Activated T-helper 1 cell treated with Interleukin-2 at 50 U/mL for 16 hours (primary cell): Measurements from ENCODE around the gene MFSD12.
A peak's percentile ranks its signal among the peaks of the same experiment; 100 is the strongest.

Experiments used
- DNase-seq: peaks from one replicate; pipeline ENCODE4 v3.0.0-alpha.2; 2020; ENCODE audit warnings: low read depth

Gene MFSD12

DNA sequence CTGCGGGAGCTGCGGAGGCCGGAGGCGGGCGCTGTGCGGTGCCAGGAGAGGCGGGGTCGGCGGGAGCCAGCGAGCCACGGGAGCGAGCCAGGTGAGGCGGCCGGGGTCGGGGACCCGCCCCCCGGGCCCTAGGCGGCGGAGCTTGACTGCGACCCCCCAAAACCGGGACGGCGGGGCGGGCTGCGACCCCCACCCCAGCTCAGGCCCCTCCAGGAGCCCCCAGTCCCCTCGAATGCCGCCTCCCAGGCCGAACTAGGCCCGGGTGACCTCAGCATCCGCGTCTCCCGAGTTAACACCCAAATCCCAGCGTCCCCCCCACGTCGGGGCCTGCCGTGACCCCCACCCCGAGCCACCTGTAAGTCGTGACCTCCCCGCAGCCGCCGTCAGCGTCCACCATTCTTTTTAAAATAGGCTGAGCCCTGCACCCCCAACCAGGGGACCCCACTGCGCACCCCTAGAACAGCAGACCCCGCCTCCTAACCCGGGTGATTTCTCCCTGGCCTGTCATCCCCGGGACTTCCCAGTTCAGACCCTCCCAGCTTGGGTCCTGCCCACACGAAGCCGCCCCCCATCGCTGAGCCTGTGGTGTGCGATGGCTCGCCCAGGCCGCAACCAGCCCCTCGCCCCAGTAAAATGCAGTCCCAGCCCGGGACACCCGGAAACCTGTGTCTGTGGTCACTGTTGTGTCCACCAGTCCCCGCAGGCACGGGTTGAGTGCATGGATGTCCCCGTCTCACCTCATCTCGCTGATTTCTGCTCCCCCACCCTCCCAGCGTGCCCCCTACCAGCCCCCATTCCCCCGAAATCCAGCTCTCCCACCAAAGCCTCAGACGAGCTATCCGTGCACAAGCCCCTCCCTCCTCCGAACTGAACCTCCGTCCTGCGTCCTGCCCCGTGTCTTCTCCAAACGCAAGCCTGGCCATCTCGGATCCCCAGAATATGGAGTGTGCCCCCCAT, 50.7 kb downstream of the MFSD12 start:
- no peak for DNase-seq

DNA sequence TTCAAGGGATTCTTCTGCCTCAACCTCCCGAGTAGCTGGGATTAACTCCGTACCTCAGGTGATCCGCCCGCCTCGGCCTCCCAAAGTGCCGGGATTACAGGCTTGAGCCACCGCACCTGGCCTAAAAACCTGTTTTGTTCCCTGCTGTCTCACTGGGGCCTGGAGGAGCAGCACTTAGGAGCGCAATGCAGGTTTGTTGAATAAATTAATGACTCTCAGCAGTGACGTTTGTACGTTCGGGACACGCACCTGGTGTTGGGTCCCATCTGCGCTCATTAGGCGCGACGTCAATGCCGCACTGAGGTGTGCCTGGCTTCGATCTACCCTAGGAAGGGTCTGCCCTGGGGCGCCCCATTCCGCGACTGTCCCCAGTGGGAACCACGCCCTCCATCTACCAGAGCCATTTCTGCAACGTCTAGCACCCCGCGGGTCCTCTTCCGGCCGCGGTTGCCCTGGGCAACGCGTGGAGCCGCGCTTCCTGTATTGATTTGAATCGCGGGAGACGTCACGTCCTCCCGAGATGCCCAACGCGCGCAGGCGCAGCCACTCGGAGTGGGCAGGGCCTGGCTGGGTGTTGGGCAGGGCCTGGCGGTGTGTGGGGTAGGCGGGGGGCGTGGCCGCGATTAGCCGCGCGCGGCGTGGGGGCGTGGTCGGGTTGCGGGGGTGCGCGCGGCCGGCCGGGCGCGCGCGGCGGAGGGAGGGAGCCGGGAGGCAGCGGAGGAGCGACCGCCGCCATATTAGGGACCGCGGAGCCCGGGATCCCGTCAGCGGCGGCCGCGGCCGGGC, 51.6 kb downstream of the MFSD12 start, which contains the start of gene FZR1:
Gene FZR1, plus strand, starts transcription at position 714 of the 786 bp plus-strand sequence. CDS start 16,679 bp downstream, outside the sequence.
- peak; percentile 100 for DNase-seq

DNA sequence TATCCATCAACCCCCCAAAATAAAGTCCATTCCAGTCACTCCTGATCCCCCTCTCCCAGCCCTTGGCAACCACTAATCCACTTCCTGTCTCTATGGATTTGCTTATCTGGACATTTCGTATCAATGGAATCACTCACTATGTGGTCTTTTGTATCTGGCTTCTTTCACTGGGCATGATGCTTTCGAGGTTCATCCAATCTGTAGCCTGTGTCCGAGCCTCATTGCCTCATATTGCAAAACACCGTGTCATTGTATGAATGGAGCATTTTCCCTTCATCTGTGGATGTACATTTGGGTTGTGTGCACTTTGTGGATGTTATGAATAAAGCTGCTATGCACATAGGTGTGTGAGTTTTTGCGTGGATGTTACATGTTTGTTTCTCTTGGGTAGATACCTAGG, 52.7 kb downstream of the MFSD12 start:
- no peak for DNase-seq

DNA sequence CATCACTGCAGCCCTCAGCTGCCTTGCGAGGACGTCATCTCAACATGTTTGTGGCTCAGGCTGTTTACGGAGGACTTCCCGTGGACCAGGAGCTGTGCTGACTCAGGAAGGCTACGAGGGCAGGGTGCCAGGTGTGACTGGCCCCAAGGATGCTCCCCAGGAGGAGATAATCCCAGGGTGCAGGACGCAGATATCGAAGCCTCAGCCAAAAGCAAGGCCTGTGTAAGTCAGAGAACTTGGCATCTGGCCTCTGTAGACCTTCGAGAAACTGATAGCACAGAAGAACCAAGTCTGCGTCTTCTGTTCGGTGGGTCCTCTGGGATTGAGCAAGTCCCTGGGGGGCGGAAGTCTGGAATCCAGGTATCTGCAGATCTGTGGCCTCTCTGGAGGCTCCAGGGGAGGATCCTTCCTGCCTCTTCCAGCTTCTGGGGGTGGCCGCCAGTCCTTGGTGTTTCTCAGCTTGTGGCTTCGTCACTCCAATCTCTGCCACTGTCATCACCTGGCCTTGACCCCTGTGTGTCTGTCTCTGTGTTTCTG, 54.3 kb downstream of the MFSD12 start:
- no peak for DNase-seq

GRCh38 chr19:3501780-3502179, 55.6 kb downstream of the MFSD12 start:
- DNase-seq = no peak

DNA sequence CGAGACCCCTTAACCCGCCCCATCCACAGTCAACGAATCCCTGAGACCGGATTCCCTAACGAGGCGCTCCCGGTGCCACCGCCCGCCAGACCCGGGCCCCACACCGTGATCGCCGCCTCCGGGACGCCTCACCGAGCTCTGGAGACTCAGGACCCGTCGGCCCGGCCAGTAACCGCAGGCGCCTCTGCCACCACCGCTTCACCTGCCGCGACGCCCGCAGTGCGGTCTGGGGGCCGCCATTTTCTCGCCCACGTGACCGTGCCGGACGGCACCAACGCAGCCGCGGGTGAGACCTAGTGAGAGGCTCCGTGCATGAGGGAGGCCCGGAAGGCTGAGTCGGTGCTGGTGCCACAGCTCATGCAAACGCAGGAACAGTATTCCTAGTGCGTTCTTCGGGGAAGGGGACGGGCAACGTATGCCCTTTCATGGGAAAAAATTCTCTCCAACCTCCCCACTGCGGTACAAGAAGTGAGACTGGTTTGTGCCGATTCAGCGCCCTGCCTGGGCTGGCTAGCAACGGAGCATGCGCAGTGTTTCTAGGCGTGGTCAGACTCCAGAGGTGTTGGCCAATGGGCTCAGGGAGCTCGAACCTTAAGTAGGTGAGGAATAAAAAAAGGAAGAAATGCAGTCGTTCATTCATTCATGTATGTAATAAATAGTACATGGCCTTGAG, 56.8 kb downstream of the MFSD12 start, which contains the start of gene DOHH:
Gene DOHH, minus strand, starts transcription at position 246 of the 673 bp plus-strand sequence. CDS start 3,860 bp downstream, outside the sequence.
- DNase-seq = peak; percentile 89

GRCh38 chr19:3499738-3500428, 57.5 kb downstream of the MFSD12 start:
- DNase-seq = no peak

- DNase-seq = no peak
Measured at GRCh38 chr19:3497757-3498520, 59.4 kb downstream of the MFSD12 start.

DNA sequence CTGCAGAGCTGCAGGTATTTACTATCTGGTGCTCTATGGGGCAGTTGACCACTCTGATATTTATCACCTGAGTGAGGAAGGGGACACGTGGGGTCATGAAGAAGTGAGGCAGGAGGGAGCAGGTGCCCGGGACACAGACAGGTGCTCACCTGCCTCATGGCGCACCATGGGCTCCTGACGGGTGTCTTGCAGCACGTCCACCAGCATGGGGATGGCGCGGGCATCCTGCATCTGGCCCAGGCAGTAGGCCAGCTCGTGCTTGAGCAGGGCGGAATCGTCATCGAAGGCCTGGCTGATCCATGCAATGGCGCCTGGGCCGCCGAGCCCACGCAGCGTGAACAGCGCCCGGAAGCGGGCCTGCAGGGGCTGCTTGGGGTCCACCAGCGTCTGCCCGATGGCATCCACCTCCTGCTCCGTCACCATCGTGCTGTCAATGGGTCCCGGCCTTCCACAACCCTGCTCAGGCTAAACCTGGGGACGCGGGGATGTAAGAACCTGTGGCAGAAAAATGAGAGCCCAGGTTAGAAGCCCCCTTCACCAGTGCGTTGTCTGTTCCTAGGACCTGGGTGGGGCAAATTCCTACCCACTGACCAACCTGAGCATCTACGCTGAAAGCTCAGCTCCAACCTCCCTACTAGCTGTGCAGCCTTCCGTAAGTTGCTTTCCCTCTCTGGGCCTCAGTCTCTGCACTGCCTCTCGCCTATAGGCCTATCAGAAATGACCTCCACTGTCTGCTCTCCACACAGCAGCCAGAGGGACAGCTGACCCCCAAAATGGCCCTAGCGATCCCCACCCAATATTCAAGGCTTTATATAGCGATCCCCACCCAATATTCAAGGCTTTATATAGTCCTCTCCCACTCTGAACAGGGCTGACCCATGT, 60.8 kb downstream of the MFSD12 start:
- no peak for DNase-seq

GRCh38 chr19:3494559-3494958, 62.8 kb downstream of the MFSD12 start:
- DNase-seq = no peak
